Pancreas (tissue), 10 donors: ENCODE results near the gene PPP1R3D. TPM values are rescaled to one million over a fixed set of nuclear protein-coding genes. Genes with fewer than 3 reads are reported as not detected.

Experiments used
- ATAC-seq, 4 donors: fragments of 200-7000 bp; cut with Tn5 transposase; one replicate each; pipeline versions ENCODE4 v1.8.0 to v1.9.1; 2020; ENCODE audit warnings: mild to moderate bottlenecking in 4 of 4, moderate library complexity in 4 of 4
- DNase-seq, 6 donors: peaks; one replicate each; pipeline ENCODE4 v3.0.0-alpha.2; 2020
- FAIRE-seq: peaks from 2 replicates; lab custom pipeline; 2012; peaks lifted over from hg19 to GRCh38; lab: Jason Lieb, UNC
- H3K27ac ChIP-seq, 4 donors: fragments of 200-600 bp; sonication (generic); 1 replicate in 3 of 4; 2 replicates in 1 of 4; pipeline versions ENCODE4 v1.5.0 to v1.8.0; 2020
- H3K27me3 ChIP-seq, 4 donors: fragments of 200-600 bp; one replicate each; pipeline ENCODE4 v1.8.0; 2021
- H3K36me3 ChIP-seq, 3 donors: fragments of 200-600 bp; sonication (generic) in 1 of 3; one replicate each; pipeline versions ENCODE4 v1.5.0 to v1.8.0; 2020 to 2021
- H3K4me1 ChIP-seq, 3 donors: fragments of 200-600 bp; one replicate each; pipeline ENCODE4 v1.8.0; 2021
- H3K4me3 ChIP-seq, 4 donors: fragments of 200-600 bp; sonication (generic) in 2 of 4; one replicate each; pipeline versions ENCODE4 v1.5.0 to v1.8.0; 2020 to 2021
- H3K9me3 ChIP-seq, 4 donors: fragments of 200-600 bp; one replicate each; pipeline ENCODE4 v1.8.0; 2021
- CTCF ChIP-seq, 4 donors: fragments of 200-600 bp; sonication (generic) in 3 of 4; IDR thresholded peaks; one replicate each; pipeline versions ENCODE4 v1.5.0 to v1.8.0; 2021; ENCODE audit warnings: antibody characterized with exemption in 4 of 4
- WGBS, 2 donors: extraction: QIAGEN DNeasy Blood & Tissue Kit; methylation state at CpG; one replicate each; pipeline ENCODE4 v1.1.7; 2013; 5-methylcytosine and 5-hydroxymethylcytosine counted together
- intact Hi-C, 3 donors: fragments of 100-400 bp; cut with DNase I; formaldehyde crosslinking; loops; one replicate each; pipeline versions ENCODE4 v1.11.1 to v1.14.2; 2022
- polyA plus RNA-seq, 2 donors: library from polyadenylated mRNA; stranded (reverse); fragments of 200-250 nt; gene quantifications; one replicate each; pipeline ENCODE4 v1.2.3, GENCODE V29; 2013
- total RNA-seq, 6 donors: library from RNA; stranded (reverse); fragmentation: NEBNext Ultra II Directional in 4 of 6; extraction: Animal tissue kit (Norgen Biotek cat#: 25700) in 4 of 6; gene quantifications; one replicate each; pipeline versions ENCODE4 v1.2.1 to v1.2.4, GENCODE V29; 2021 to 2023
- donor health status: healthy with polysubstance abuse.
- donor health status: DM: no; HTN: no; CAD: no; lungs with moderate emphysema.
- donor health status: DM: no; HTN: no; CAD: no.
- donor health status: control.
- donor health status: control.
- donor health status: Bipolar disorder and iron deficiency.
- donor health status: DM: yes; HTN: yes; CAD: no.
- donor health status: DM: no; HTN: no; CAD: no.
- donor health status: DM: no; HTN: no; CAD: no.
- donor health status: DM: yes; HTN: yes; CAD: no.

PPP1R3D gene
- total and polyA plus RNA-seq, 8 donors = 1.4 to 6.3 (median 3.6) TPM

GRCh38 chr20:59931511-59932312, 8.4 kb downstream of the PPP1R3D start:
- Histone ChIP-seq H3K27ac (peak overlapping the region in 1 of 4 donors; percentile 48), H3K9me3 (no peaks in the 10 kb centered on the region), H3K4me1 (peaks cover 0 to 20% (median 17%) of the 10 kb centered on the region in 3 donors), H3K36me3 (no peaks in the 10 kb centered on the region), H3K4me3 (no peak overlapping the region), H3K27me3 (no peaks in the 10 kb centered on the region)
- TF ChIP-seq CTCF (IDR thresholded peaks at IDR 0.05) = no peak
- ATAC-seq (no peak), DNase-seq (no peak), FAIRE-seq (no peak)
- intact Hi-C loops = no loop called here
- 53% methylated on average over 9 of the region's 9 CpGs for WGBS, 2 donors

GRCh38 chr20:59925899-59926298, 14.2 kb downstream of the PPP1R3D start:
- intact Hi-C loops = no loop called here
- no peak for DNase-seq
- H3K27ac ChIP-seq = peak overlapping the region in 3 of 4 donors; percentile 13 to 83 (median 65)
- H3K27me3 ChIP-seq = no peaks in the 10 kb centered on the region
- H3K36me3 ChIP-seq = no peaks in the 10 kb centered on the region
- peak; percentile 41 to 62 (median 50) for ATAC-seq
- H3K4me1 ChIP-seq = peaks cover 20 to 49% (median 39%) of the 10 kb centered on the region in 3 donors
- FAIRE-seq = no peak
- no peak overlapping the region for H3K4me3 ChIP-seq
- no peak for TF ChIP-seq CTCF (IDR thresholded peaks at IDR 0.05)
- H3K9me3 ChIP-seq = no peaks in the 10 kb centered on the region

- FAIRE-seq (no peak), ATAC-seq (peak; percentile 22 to 64 (median 50)), DNase-seq (no peak)
- no peaks in the 10 kb centered on the region for H3K9me3 ChIP-seq
- H3K27me3 ChIP-seq = no peaks in the 10 kb centered on the region
- TF ChIP-seq CTCF (IDR thresholded peaks at IDR 0.05) = no peak
- H3K36me3 ChIP-seq = no peaks in the 10 kb centered on the region
- intact Hi-C loops = no loop called here
- peak overlapping the region in 2 of 4 donors; percentile 40 to 83 for H3K27ac ChIP-seq
- no peak overlapping the region for H3K4me3 ChIP-seq
- 22 to 30% methylated on average over 1 of the region's 1 CpG for WGBS, 2 donors
- peaks cover 20 to 48% (median 39%) of the 10 kb centered on the region in 3 donors for H3K4me1 ChIP-seq
Observed at GRCh38 chr20:59925359-59925758, 14.7 kb downstream of the PPP1R3D start.

- TF ChIP-seq CTCF (IDR thresholded peaks at IDR 0.05) = no peak
- no peaks in the 10 kb centered on the region for H3K9me3 ChIP-seq
- peak overlapping the region in 1 of 4 donors; percentile 83 for H3K27ac ChIP-seq
- H3K27me3 ChIP-seq = no peaks in the 10 kb centered on the region
- H3K4me1 ChIP-seq = peaks cover 20 to 45% (median 38%) of the 10 kb centered on the region in 3 donors
- 43 to 53% methylated on average over 1 of the region's 1 CpG for WGBS, 2 donors
- H3K36me3 ChIP-seq = no peaks in the 10 kb centered on the region
- no peak overlapping the region for H3K4me3 ChIP-seq
- intact Hi-C loops = no loop called here
- ATAC-seq = peak; percentile 18 to 60 (median 54)
- FAIRE-seq = no peak
- no peak for DNase-seq
Observed at GRCh38 chr20:59923514-59923913, 16.6 kb downstream of the PPP1R3D start.

GRCh38 chr20:59920944-59921343, 19.2 kb downstream of the PPP1R3D start:
- no peaks in the 10 kb centered on the region for H3K36me3 ChIP-seq
- ATAC-seq (no peak), DNase-seq (no peak), FAIRE-seq (no peak)
- H3K4me3 ChIP-seq = no peak overlapping the region
- intact Hi-C loops = no loop called here
- H3K9me3 ChIP-seq = no peaks in the 10 kb centered on the region
- no peak for TF ChIP-seq CTCF (IDR thresholded peaks at IDR 0.05)
- no peaks in the 10 kb centered on the region for H3K27me3 ChIP-seq
- peak overlapping the region in 1 of 4 donors; percentile 19 for H3K27ac ChIP-seq
- H3K4me1 ChIP-seq = peaks cover 15 to 30% (median 24%) of the 10 kb centered on the region in 3 donors
